Transverse colon (tissue), 3 donors: Measurements from ENCODE around the gene SF3A1.

ENCODE experiments used
- CTCF ChIP-seq, 5 experiments: fragments of 200-600 bp in 3 of 5; fragments of 450-650 bp in 2 of 5; sonication (generic) in 3 of 5; IDR thresholded peaks; 1 replicate in 2 of 5; 2 replicates in 3 of 5; pipeline ENCODE4 v1.5.1; 2016 to 2017; ENCODE audit warnings: antibody characterized with exemption in 5 of 5, inconsistent platforms in 3 of 5, mild to moderate bottlenecking in 2 of 5, moderate library complexity in 1 of 5
- POLR2A ChIP-seq: fragments of 450-650 bp; IDR thresholded peaks from one replicate; pipeline ENCODE4 v1.6.1; 2016; ENCODE audit warnings: antibody characterized with exemption, mild to moderate bottlenecking, moderate library complexity

DNA sequence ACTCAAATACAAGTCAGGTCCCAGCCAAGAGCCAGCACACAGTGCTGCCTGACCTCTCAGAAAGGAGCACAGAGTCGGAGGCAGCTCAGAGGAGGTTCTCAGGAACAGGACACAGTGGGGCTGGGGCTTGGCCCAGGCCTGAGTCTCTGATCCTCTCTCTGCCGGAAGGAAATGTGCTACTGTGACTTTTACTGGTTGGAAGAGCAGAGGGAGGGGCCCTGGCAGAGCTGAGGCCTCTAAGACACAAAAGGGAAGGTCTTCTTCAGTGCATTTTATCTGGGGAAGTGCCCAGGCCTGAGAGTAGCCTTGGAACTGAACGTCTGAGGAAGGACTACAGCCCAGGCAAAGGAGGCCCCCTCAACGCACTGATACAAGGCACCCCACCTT lies 51.2 kb downstream of the SF3A1 start:
- TF ChIP-seq POLR2A: peak; percentile 62
- no peak for TF ChIP-seq CTCF (IDR thresholded peaks at IDR 0.05)
